Left lung (tissue), 10 donors: Measurements from ENCODE around the gene GATAD2A. TPM values are rescaled to one million over a fixed set of nuclear protein-coding genes. Genes with fewer than 3 reads are reported as not detected.

Experiments used
- ATAC-seq: fragments of 200-7000 bp; cut with Tn5 transposase; one replicate; pipeline ENCODE4 v1.9.1; 2020; ENCODE audit warnings: moderate library complexity
- DNase-seq, 4 donors: peaks; one replicate each; pipeline ENCODE4 v3.0.0-alpha.2; 2013 to 2020
- H3K27ac ChIP-seq, 2 donors: fragments of 200-600 bp; sonication (generic) in 1 of 2; one replicate each; pipeline versions ENCODE4 v1.5.0 to v1.8.0; 2020 to 2021
- H3K27me3 ChIP-seq, 2 donors: fragments of 200-600 bp; sonication (generic) in 1 of 2; one replicate each; pipeline versions ENCODE4 v1.5.0 to v1.8.0; 2020 to 2021
- H3K36me3 ChIP-seq, 2 donors: fragments of 200-600 bp; sonication (generic) in 1 of 2; one replicate each; pipeline versions ENCODE4 v1.5.0 to v1.8.0; 2020 to 2021
- H3K4me1 ChIP-seq, 2 donors: fragments of 200-600 bp; one replicate each; pipeline ENCODE4 v1.8.0; 2021
- H3K4me3 ChIP-seq, 2 donors: fragments of 200-600 bp; sonication (generic) in 1 of 2; one replicate each; pipeline versions ENCODE4 v1.5.0 to v1.8.0; 2020 to 2021; ENCODE audit warnings: mild to moderate bottlenecking in 1 of 2
- H3K9me3 ChIP-seq, 2 donors: fragments of 200-600 bp; sonication (generic) in 1 of 2; one replicate each; pipeline versions ENCODE4 v1.5.0 to v1.8.0; 2020 to 2021
- intact Hi-C, 2 donors: fragments of 100-400 bp; cut with DNase I; formaldehyde crosslinking; loops; one replicate each; pipeline versions ENCODE4 v1.11.2 to v1.14.2; 2022
- polyA plus RNA-seq, 6 donors: library from polyadenylated mRNA; unstranded; fragments of 120-200 nt; gene quantifications; one replicate each; pipeline ENCODE4 v1.2.1, GENCODE V29; 2013; ENCODE audit not compliant: insufficient read length in 6 of 6
- total RNA-seq, 2 donors: library from RNA; stranded (reverse); fragmentation: NEBNext Ultra II Directional; extraction: Animal tissue kit (Norgen Biotek cat#: 25700); gene quantifications; one replicate each; pipeline ENCODE4 v1.2.1, GENCODE V29; 2021
- TF ChIP-seq, protein P1 (sequence below), 2 donors: fragments of 200-600 bp; sonication (generic) in 1 of 2; IDR thresholded peaks; one replicate each; pipeline versions ENCODE4 v1.5.0 to v1.8.0; 2021; ENCODE audit warnings: antibody characterized with exemption in 2 of 2
- donor health status: DM: no; HTN: yes; CAD: no.
- donor health status: DM: no; HTN: no; CAD: no.

GATAD2A gene
- total and polyA plus RNA-seq, 8 donors: 39.3 to 97.3 (median 49.0) TPM

GRCh38 chr19:19458110-19458816 is 52.8 kb downstream of the GATAD2A start:
- peaks cover 45 to 75% of the 10 kb centered on the region in 2 donors for H3K4me1 ChIP-seq
- intact Hi-C loops: no loop called here
- H3K27ac ChIP-seq: peak overlapping the region in 1 of 2 donors; percentile 97
- ATAC-seq: no peak
- no peaks in the 10 kb centered on the region for H3K36me3 ChIP-seq
- no peaks in the 10 kb centered on the region for H3K27me3 ChIP-seq
- TF ChIP-seq, protein P1, sequence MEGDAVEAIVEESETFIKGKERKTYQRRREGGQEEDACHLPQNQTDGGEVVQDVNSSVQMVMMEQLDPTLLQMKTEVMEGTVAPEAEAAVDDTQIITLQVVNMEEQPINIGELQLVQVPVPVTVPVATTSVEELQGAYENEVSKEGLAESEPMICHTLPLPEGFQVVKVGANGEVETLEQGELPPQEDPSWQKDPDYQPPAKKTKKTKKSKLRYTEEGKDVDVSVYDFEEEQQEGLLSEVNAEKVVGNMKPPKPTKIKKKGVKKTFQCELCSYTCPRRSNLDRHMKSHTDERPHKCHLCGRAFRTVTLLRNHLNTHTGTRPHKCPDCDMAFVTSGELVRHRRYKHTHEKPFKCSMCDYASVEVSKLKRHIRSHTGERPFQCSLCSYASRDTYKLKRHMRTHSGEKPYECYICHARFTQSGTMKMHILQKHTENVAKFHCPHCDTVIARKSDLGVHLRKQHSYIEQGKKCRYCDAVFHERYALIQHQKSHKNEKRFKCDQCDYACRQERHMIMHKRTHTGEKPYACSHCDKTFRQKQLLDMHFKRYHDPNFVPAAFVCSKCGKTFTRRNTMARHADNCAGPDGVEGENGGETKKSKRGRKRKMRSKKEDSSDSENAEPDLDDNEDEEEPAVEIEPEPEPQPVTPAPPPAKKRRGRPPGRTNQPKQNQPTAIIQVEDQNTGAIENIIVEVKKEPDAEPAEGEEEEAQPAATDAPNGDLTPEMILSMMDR (IDR thresholded peaks at IDR 0.05): no peak
- peak in 1 of 4 donors; percentile 18 for DNase-seq
- H3K9me3 ChIP-seq: no peaks in the 10 kb centered on the region
- no peak overlapping the region for H3K4me3 ChIP-seq

- DNase-seq (no peak), ATAC-seq (no peak)
- H3K36me3 ChIP-seq: no peaks in the 10 kb centered on the region
- H3K4me3 ChIP-seq: peak overlapping the region in 1 of 2 donors; percentile 27
- H3K27ac ChIP-seq: peak overlapping the region; percentile 75 to 97
- no peaks in the 10 kb centered on the region for H3K27me3 ChIP-seq
- H3K9me3 ChIP-seq: no peaks in the 10 kb centered on the region
- TF ChIP-seq, protein P1 (IDR thresholded peaks at IDR 0.05): no peak
- peaks cover 52 to 81% of the 10 kb centered on the region in 2 donors for H3K4me1 ChIP-seq
- intact Hi-C loops: no loop called here
Observed at GRCh38 chr19:19459073-19459472, 53.6 kb downstream of the GATAD2A start.

DNA sequence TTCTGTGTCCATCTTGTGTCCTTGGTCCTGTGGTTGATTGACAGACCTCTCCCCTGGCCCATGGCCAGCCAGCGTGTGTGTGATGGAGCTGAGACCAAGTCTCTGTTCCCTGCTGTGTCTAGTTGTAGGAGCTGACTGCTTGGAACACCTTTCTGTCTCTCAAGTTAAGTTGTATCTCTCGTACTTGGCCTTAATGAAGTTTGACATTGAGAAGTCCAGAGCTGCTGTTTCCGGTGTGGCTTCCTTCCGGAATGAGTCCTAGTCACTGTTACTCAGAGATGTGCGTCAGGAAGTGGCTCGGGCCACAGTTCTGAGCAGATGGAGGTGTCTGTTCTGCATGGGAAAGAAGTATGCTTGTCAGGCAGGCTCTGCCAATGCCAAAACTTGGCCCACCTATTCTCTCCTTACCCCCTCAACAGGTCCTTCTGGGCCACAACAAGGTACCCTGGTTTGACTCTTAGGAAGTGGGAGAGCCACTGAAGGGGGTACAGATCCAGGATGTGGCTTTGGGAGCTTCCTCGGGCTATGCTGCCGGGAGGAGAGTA is 54.3 kb downstream of the GATAD2A start:
- Histone ChIP-seq H3K27ac (peak overlapping the region; percentile 75 to 97), H3K27me3 (no peaks in the 10 kb centered on the region), H3K9me3 (no peaks in the 10 kb centered on the region), H3K4me1 (peaks cover 54 to 88% of the 10 kb centered on the region in 2 donors), H3K4me3 (peak overlapping the region in 1 of 2 donors; percentile 27), H3K36me3 (peaks cover 0 to under 1% of the 10 kb centered on the region in 2 donors)
- TF ChIP-seq, protein P1 (IDR thresholded peaks at IDR 0.05): no peak
- DNase-seq (peak in 2 of 4 donors; percentile 58 to 78), ATAC-seq (peak; percentile 10)
- intact Hi-C loops: no loop called here

DNA sequence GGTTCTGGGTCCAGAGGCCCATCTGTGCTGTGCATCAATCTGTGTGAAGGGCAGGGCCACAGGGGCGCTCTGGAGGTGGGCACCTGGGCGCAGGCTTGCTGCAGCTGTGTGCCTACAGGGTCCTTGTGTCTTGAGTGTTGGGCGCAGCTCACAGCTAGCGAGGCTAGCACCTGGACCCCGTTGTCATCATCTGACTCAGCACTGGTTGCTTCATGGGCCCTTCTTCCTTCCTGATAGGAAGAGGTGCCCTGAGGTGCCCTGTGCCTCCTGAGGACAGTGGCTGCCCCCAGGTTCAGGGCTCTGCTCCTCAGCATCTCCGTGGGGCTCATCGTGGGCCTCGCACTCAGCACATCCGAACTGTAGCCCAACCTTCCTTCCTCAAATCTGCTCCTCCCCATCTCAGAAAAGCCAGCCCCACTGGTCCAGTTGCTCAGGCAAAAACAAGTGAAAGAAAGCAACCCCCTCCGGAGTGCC is 54.8 kb downstream of the GATAD2A start:
- Histone ChIP-seq H3K36me3 (peaks cover 0 to 6% of the 10 kb centered on the region in 2 donors), H3K9me3 (no peaks in the 10 kb centered on the region), H3K4me1 (peaks cover 54 to 93% of the 10 kb centered on the region in 2 donors), H3K4me3 (peak overlapping the region in 1 of 2 donors; percentile 27), H3K27ac (peak overlapping the region; percentile 75 to 97), H3K27me3 (no peaks in the 10 kb centered on the region)
- intact Hi-C loops: no loop called here
- TF ChIP-seq, protein P1 (IDR thresholded peaks at IDR 0.05): no peak
- ATAC-seq (no peak), DNase-seq (peak in 1 of 4 donors; percentile 73)

- intact Hi-C loops: no loop called here
- H3K4me3 ChIP-seq: peak overlapping the region in 1 of 2 donors; percentile 27
- ATAC-seq (peak; percentile 58), DNase-seq (peak in 3 of 4 donors; percentile 65 to 92 (median 71))
- TF ChIP-seq, protein P1 (IDR thresholded peaks at IDR 0.05): no peak
- H3K9me3 ChIP-seq: no peaks in the 10 kb centered on the region
- H3K36me3 ChIP-seq: peaks cover 0 to 11% of the 10 kb centered on the region in 2 donors
- H3K27me3 ChIP-seq: no peaks in the 10 kb centered on the region
- peak overlapping the region; percentile 75 to 97 for H3K27ac ChIP-seq
- peaks cover 54 to 93% of the 10 kb centered on the region in 2 donors for H3K4me1 ChIP-seq
Observed at GRCh38 chr19:19460761-19461265, 55.3 kb downstream of the GATAD2A start.
